Measurements from ENCODE around the gene SLC4A5.

SLC4A5 gene

GRCh38 chr2:74262681-74263080 is 80.5 kb downstream of the SLC4A5 start:
- ChIA-PET POLR2A (ENCODE audit: low non-redundant PET) (no interaction called here), CTCF (interaction anchor here (0.6 to 2.5 kb wide), 2 partner anchors 13 to 1416 kb away, joined by 4 to 7 read pairs; no protein-coding TSS in a partner anchor)
- no peak for DNase-seq (ENCODE audit: low spot score)
- no peak for TF ChIP-seq CTCF (conservative IDR thresholded peaks at IDR 0.05; ENCODE audit: low read depth)
- H3K27ac ChIP-seq: no peak overlapping the region

GRCh38 chr2:74261204-74261864 is 81.9 kb downstream of the SLC4A5 start:
- peak; percentile 67 for TF ChIP-seq CTCF (conservative IDR thresholded peaks at IDR 0.05; ENCODE audit: low read depth)
- H3K27ac ChIP-seq: no peak overlapping the region
- ChIA-PET POLR2A (ENCODE audit: low non-redundant PET) (no interaction called here), CTCF (interaction anchor here (0.7 to 2.5 kb wide), 10 partner anchors 12 to 1359 kb away, joined by 3 to 7 read pairs (median 5); partner anchors contain the start of gene DUSP11)
- peak; percentile 71 for DNase-seq (ENCODE audit: low spot score)

GRCh38 chr2:74260495-74260894 is 82.7 kb downstream of the SLC4A5 start:
- ChIA-PET CTCF (interaction anchor here (0.9 to 1.5 kb wide), 4 partner anchors 11 to 481 kb away, joined by 4 to 9 read pairs (median 6); partner anchors contain the start of gene DUSP11), POLR2A (ENCODE audit: low non-redundant PET) (no interaction called here)
- TF ChIP-seq CTCF (conservative IDR thresholded peaks at IDR 0.05; ENCODE audit: low read depth): no peak
- no peak for DNase-seq (ENCODE audit: low spot score)
- H3K27ac ChIP-seq: no peak overlapping the region

GRCh38 chr2:74259733-74260132 is 83.5 kb downstream of the SLC4A5 start:
- DNase-seq (ENCODE audit: low spot score): no peak
- no peak overlapping the region for H3K27ac ChIP-seq
- POLR2A ChIA-PET (ENCODE audit: low non-redundant PET): no interaction called here
- TF ChIP-seq CTCF (conservative IDR thresholded peaks at IDR 0.05; ENCODE audit: low read depth): no peak
- CTCF ChIA-PET: interaction anchor here (1.5 kb wide), 1 partner anchor 10 kb away, joined by 9 read pairs; no protein-coding TSS in a partner anchor

- DNase-seq (ENCODE audit: low spot score): no peak
- ChIA-PET CTCF (interaction anchor here (0.7 kb wide), 1 partner anchor 9 kb away, joined by 3 read pairs; no protein-coding TSS in a partner anchor), POLR2A (ENCODE audit: low non-redundant PET) (no interaction called here)
- TF ChIP-seq CTCF (conservative IDR thresholded peaks at IDR 0.05; ENCODE audit: low read depth): no peak
- no peak overlapping the region for H3K27ac ChIP-seq
Measured at GRCh38 chr2:74259191-74259590, 84.0 kb downstream of the SLC4A5 start.

GRCh38 chr2:74255660-74256213 is 87.5 kb downstream of the SLC4A5 start:
- no peak overlapping the region for H3K27ac ChIP-seq
- TF ChIP-seq CTCF (conservative IDR thresholded peaks at IDR 0.05; ENCODE audit: low read depth): no peak
- ChIA-PET POLR2A (ENCODE audit: low non-redundant PET) (no interaction called here), CTCF (interaction anchor here (0.7 kb wide), 2 partner anchors 28 to 680 kb away, joined by 3 to 8 read pairs; no protein-coding TSS in a partner anchor)
- DNase-seq (ENCODE audit: low spot score): no peak
